ENCODE data around the gene TRIP13. TPM values are rescaled to one million over a fixed set of nuclear protein-coding genes. Genes with fewer than 3 reads are reported as not detected.

TRIP13 gene
- polyA plus RNA-seq, 1 donor from 2014 or later, result 2.1 TPM

GRCh38 chr5:951940-952596, 59.4 kb downstream of the TRIP13 start:
- Histone ChIP-seq H2AFZ (ENCODE audit: low read depth, low read length) (no peak overlapping the region), H3K4me2 (ENCODE audit: low read length) (no peak overlapping the region), H4K20me1 (ENCODE audit: insufficient read depth) (no peaks in the 10 kb centered on the region), H3K9ac (ENCODE audit: low read length) (no peak overlapping the region), H3F3A (ENCODE audit: insufficient read depth, low read length, poor library complexity, severe bottlenecking) (no peaks in the 10 kb centered on the region), H3K27me3 (ENCODE audit: insufficient read depth, low read depth, low read length) (no peaks in the 10 kb centered on the region), H3K4me3 (ENCODE audit: low read length) (no peak overlapping the region), H3K27ac (ENCODE audit: low read length) (no peak overlapping the region), H3K9me2 (ENCODE audit: insufficient read depth, low read length) (no peaks in the 10 kb centered on the region), H3K79me2 (replicated peaks; ENCODE audit: insufficient read depth, low read length) (no peaks in the 10 kb centered on the region), H3K36me3 (ENCODE audit: insufficient read depth, low read length) (no peaks in the 10 kb centered on the region), H3K9me3 (ENCODE audit: low read length) (no peaks in the 10 kb centered on the region)
- TF ChIP-seq SMC3 (conservative IDR thresholded peaks at IDR 0.05; ENCODE audit: poor library complexity) (no peak), EZH2 (IDR thresholded peaks at IDR 0.05; ENCODE audit: borderline replicate concordance, insufficient read depth, low read length, poor library complexity, severe bottlenecking) (no peak), POLR2AphosphoS5 (IDR thresholded peaks at IDR 0.05) (no peak)

- H2AFZ ChIP-seq (ENCODE audit: low read depth, low read length), result no peak overlapping the region
- no peak overlapping the region for H3K4me3 ChIP-seq (ENCODE audit: low read length)
- H3K9me2 ChIP-seq (ENCODE audit: insufficient read depth, low read length), result no peaks in the 10 kb centered on the region
- no peak overlapping the region for H3K27ac ChIP-seq (ENCODE audit: low read length)
- H3K9ac ChIP-seq (ENCODE audit: low read length), result no peak overlapping the region
- no peaks in the 10 kb centered on the region for H3K27me3 ChIP-seq (ENCODE audit: insufficient read depth, low read depth, low read length)
- H3K79me2 ChIP-seq (replicated peaks; ENCODE audit: insufficient read depth, low read length), result no peaks in the 10 kb centered on the region
- no peaks in the 10 kb centered on the region for H4K20me1 ChIP-seq (ENCODE audit: insufficient read depth)
- no peaks in the 10 kb centered on the region for H3F3A ChIP-seq (ENCODE audit: insufficient read depth, low read length, poor library complexity, severe bottlenecking)
- no peaks in the 10 kb centered on the region for H3K9me3 ChIP-seq (ENCODE audit: low read length)
- TF ChIP-seq TAF1 (IDR thresholded peaks at IDR 0.05; ENCODE audit: low read depth) (no peak), CTCF (IDR thresholded peaks at IDR 0.05; ENCODE audit: poor library complexity, severe bottlenecking) (no peak), POLR2AphosphoS5 (IDR thresholded peaks at IDR 0.05) (no peak), EP300 (conservative IDR thresholded peaks at IDR 0.05; ENCODE audit: poor library complexity, severe bottlenecking) (no peak), RAD21 (conservative IDR thresholded peaks at IDR 0.05) (no peak), MXI1 (conservative IDR thresholded peaks at IDR 0.05; ENCODE audit: poor library complexity, severe bottlenecking) (no peak), SMC3 (conservative IDR thresholded peaks at IDR 0.05; ENCODE audit: poor library complexity) (no peak), EZH2 (IDR thresholded peaks at IDR 0.05; ENCODE audit: borderline replicate concordance, insufficient read depth, low read length, poor library complexity, severe bottlenecking) (no peak)
- TF ChIP-seq, protein P1, sequence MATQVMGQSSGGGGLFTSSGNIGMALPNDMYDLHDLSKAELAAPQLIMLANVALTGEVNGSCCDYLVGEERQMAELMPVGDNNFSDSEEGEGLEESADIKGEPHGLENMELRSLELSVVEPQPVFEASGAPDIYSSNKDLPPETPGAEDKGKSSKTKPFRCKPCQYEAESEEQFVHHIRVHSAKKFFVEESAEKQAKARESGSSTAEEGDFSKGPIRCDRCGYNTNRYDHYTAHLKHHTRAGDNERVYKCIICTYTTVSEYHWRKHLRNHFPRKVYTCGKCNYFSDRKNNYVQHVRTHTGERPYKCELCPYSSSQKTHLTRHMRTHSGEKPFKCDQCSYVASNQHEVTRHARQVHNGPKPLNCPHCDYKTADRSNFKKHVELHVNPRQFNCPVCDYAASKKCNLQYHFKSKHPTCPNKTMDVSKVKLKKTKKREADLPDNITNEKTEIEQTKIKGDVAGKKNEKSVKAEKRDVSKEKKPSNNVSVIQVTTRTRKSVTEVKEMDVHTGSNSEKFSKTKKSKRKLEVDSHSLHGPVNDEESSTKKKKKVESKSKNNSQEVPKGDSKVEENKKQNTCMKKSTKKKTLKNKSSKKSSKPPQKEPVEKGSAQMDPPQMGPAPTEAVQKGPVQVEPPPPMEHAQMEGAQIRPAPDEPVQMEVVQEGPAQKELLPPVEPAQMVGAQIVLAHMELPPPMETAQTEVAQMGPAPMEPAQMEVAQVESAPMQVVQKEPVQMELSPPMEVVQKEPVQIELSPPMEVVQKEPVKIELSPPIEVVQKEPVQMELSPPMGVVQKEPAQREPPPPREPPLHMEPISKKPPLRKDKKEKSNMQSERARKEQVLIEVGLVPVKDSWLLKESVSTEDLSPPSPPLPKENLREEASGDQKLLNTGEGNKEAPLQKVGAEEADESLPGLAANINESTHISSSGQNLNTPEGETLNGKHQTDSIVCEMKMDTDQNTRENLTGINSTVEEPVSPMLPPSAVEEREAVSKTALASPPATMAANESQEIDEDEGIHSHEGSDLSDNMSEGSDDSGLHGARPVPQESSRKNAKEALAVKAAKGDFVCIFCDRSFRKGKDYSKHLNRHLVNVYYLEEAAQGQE (IDR thresholded peaks at IDR 0.05; ENCODE audit: borderline replicate concordance), result no peak
- no peak overlapping the region for H3K4me2 ChIP-seq (ENCODE audit: low read length)
- H3K36me3 ChIP-seq (ENCODE audit: insufficient read depth, low read length), result no peaks in the 10 kb centered on the region
These were observed 60.0 kb downstream of the TRIP13 start for GRCh38 chr5:952597-953271.
